Measurements from ENCODE around the gene GIT2. TPM values are rescaled to one million over a fixed set of nuclear protein-coding genes. Genes with fewer than 3 reads are reported as not detected.
"Not testable (repeated sequence)": the region's sequence is repeated elsewhere in the genome, so short reads cannot be mapped to it uniquely, and the experiment has no call there.

Gene GIT2
- total and polyA plus RNA-seq, 2 of the 13 experiments (the other 11 are each of a cell fraction or from before 2014, with no cell fraction given): 18.4 to 19.8 TPM

GRCh38 chr12:110008681-110009398 lies 12.7 kb upstream of the GIT2 start:
- DNase-seq (ENCODE audit: low spot score); H3K27ac ChIP-seq (ENCODE audit: extremely low read length, insufficient read depth, low read length); BruUV-seq (replicated peaks); FAIRE-seq; POLR2A ChIA-PET; H2AFZ ChIP-seq (ENCODE audit: low read length); H3K27me3 ChIP-seq (ENCODE audit: control insufficient read depth in 1 of 2, insufficient read depth in 2 of 2, low read length in 2 of 2); H3K4me3 ChIP-seq (replicated peaks in 1 of 3; ENCODE audit: insufficient read depth in 1 of 3, low read depth in 2 of 3, low read length in 3 of 3); in situ Hi-C loops (cut with HindIII; ENCODE audit: extremely low pct_ligation_motif_present, low pct_unique_long_range_greater_than_20kb); H3K9ac ChIP-seq (ENCODE audit: insufficient read depth, low read depth, low read length); H4K20me1 ChIP-seq (ENCODE audit: insufficient read depth, low read length); ATAC-seq; intact Hi-C loops (cut with micrococcal nuclease; ENCODE audit: unreplicated experiment); H3K9me3 ChIP-seq (ENCODE audit: low read length); H3K4me2 ChIP-seq (ENCODE audit: low read depth, low read length); CTCF ChIA-PET (ENCODE audit: low intra/inter-chr PET ratio, low total read pairs): not testable (repeated sequence)
- H3K36me3 ChIP-seq (replicated peaks in 1 of 2; ENCODE audit: control insufficient read depth in 1 of 2, insufficient read depth in 2 of 2, low read length in 2 of 2): peaks cover 4 to 14% of the 10 kb centered on the region in 2 experiments; a peak in 3 of 5 replicates
- peaks cover 48% of the 10 kb centered on the region for H3K79me2 ChIP-seq (ENCODE audit: insufficient read depth, low read length)
- H3K4me1 ChIP-seq (ENCODE audit: insufficient read depth, low read length): peaks cover 49% of the 10 kb centered on the region
- WGBS (ENCODE audit: low lambda C conversion rate): 96% methylated on average over 15 of the region's 15 CpGs

GRCh38 chr12:110007881-110008280 lies 11.7 kb upstream of the GIT2 start:
- Histone ChIP-seq H3K4me2 (ENCODE audit: low read depth, low read length) (no peak overlapping the region), H3K27me3 (ENCODE audit: control insufficient read depth in 1 of 2, insufficient read depth in 2 of 2, low read length in 2 of 2) (no peaks in the 10 kb centered on the region), H2AFZ (ENCODE audit: low read length) (no peak overlapping the region), H3K9me3 (ENCODE audit: low read length) (no peaks in the 10 kb centered on the region), H3K4me3 (replicated peaks in 1 of 3; ENCODE audit: insufficient read depth in 1 of 3, low read depth in 2 of 3, low read length in 3 of 3) (no peak overlapping the region), H3K4me1 (ENCODE audit: insufficient read depth, low read length) (peaks cover 46% of the 10 kb centered on the region), H3K27ac (ENCODE audit: extremely low read length, insufficient read depth, low read length) (no peak overlapping the region), H4K20me1 (ENCODE audit: insufficient read depth, low read length) (no peaks in the 10 kb centered on the region), H3K36me3 (replicated peaks in 1 of 2; ENCODE audit: control insufficient read depth in 1 of 2, insufficient read depth in 2 of 2, low read length in 2 of 2) (peaks cover 0 to 7% of the 10 kb centered on the region in 2 experiments; a peak in 2 of 5 replicates), H3K79me2 (ENCODE audit: insufficient read depth, low read length) (peaks cover 48% of the 10 kb centered on the region), H3K9ac (ENCODE audit: insufficient read depth, low read depth, low read length) (no peak overlapping the region)
- TF ChIP-seq GATAD2A (CRISPR knock-in tag; IDR thresholded peaks at IDR 0.05) (no peak), ZNF34 (CRISPR knock-in tag; IDR thresholded peaks at IDR 0.05; ENCODE audit: borderline replicate concordance) (no peak), MBD4 (IDR thresholded peaks at IDR 0.05; ENCODE audit: borderline replicate concordance, low read length) (no peak), ZNF691 (CRISPR knock-in tag; IDR thresholded peaks at IDR 0.05; ENCODE audit: borderline replicate concordance, low read depth) (no peak), ATF7 (IDR thresholded peaks at IDR 0.05) (no peak), ATF7 (CRISPR knock-in tag; IDR thresholded peaks at IDR 0.05) (no peak), ZNF17 (CRISPR knock-in tag; IDR thresholded peaks at IDR 0.05) (no peak), ZNF768 (CRISPR knock-in tag; IDR thresholded peaks at IDR 0.05) (no peak), ZKSCAN1 (IDR thresholded peaks at IDR 0.05; ENCODE audit: low read length) (no peak)
- ATAC-seq (no peak), DNase-seq (ENCODE audit: low spot score) (no peak), FAIRE-seq (no peak)
- intact Hi-C loops (cut with micrococcal nuclease; ENCODE audit: unreplicated experiment): no loop called here
- CTCF ChIA-PET (ENCODE audit: low intra/inter-chr PET ratio, low total read pairs): no interaction called here
- POLR2A ChIA-PET: no interaction called here
- in situ Hi-C loops (cut with HindIII; ENCODE audit: extremely low pct_ligation_motif_present, low pct_unique_long_range_greater_than_20kb): no loop called here
- no TSS peak for BruUV-seq (replicated peaks)

Measured in HepG2 (cell line).